ENCODE data around the gene PERM1.

DNA sequence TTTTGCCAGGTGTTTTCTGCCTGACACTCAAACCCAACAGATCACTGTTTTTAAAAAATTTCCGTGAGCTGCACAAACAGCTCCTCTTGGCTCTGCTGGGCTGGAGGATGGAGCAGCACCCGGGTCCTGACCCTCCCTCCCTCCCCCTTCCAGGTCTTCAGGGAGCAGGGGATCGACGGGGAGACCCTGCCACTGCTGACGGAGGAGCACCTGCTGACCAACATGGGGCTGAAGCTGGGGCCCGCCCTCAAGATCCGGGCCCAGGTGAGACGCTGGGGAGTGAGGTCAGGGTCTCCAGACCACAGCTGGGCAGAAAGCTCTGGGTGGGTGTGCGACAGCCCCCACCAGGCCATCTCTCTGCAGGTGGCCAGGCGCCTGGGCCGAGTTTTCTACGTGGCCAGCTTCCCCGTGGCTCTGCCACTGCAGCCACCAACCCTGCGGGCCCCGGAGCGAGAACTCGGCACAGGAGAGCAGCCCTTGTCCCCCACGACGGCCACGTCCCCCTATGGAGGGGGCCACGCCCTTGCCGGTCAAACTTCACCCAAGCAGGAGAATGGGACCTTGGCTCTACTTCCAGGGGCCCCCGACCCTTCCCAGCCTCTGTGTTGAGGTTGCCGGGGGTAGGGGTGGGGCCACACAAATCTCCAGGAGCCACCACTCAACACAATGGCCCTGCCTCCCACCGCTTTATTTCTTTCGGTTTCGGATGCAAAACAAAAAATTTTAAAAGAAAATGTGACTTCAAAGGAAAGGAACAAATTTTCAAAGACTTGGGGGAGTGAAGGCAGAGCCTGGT, 38.1 kb downstream of the PERM1 start:
- TF ChIP-seq, protein P1, sequence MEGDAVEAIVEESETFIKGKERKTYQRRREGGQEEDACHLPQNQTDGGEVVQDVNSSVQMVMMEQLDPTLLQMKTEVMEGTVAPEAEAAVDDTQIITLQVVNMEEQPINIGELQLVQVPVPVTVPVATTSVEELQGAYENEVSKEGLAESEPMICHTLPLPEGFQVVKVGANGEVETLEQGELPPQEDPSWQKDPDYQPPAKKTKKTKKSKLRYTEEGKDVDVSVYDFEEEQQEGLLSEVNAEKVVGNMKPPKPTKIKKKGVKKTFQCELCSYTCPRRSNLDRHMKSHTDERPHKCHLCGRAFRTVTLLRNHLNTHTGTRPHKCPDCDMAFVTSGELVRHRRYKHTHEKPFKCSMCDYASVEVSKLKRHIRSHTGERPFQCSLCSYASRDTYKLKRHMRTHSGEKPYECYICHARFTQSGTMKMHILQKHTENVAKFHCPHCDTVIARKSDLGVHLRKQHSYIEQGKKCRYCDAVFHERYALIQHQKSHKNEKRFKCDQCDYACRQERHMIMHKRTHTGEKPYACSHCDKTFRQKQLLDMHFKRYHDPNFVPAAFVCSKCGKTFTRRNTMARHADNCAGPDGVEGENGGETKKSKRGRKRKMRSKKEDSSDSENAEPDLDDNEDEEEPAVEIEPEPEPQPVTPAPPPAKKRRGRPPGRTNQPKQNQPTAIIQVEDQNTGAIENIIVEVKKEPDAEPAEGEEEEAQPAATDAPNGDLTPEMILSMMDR (IDR thresholded peaks at IDR 0.05): no peak
- no peak for TF ChIP-seq POLR2A (IDR thresholded peaks at IDR 0.05)

Data from thyroid gland (tissue), 4 donors.